NCI-H146 (cell line): Measurements from ENCODE around the gene PHTF2.
"Not testable (repeated sequence)": the region's sequence is repeated elsewhere in the genome, so short reads cannot be mapped to it uniquely, and the experiment has no call there.

ENCODE experiments used
- DNase-seq: peaks from one replicate; lab custom pipeline; 2025; lab: John Stamatoyannopoulos, UW

PHTF2 gene

DNA sequence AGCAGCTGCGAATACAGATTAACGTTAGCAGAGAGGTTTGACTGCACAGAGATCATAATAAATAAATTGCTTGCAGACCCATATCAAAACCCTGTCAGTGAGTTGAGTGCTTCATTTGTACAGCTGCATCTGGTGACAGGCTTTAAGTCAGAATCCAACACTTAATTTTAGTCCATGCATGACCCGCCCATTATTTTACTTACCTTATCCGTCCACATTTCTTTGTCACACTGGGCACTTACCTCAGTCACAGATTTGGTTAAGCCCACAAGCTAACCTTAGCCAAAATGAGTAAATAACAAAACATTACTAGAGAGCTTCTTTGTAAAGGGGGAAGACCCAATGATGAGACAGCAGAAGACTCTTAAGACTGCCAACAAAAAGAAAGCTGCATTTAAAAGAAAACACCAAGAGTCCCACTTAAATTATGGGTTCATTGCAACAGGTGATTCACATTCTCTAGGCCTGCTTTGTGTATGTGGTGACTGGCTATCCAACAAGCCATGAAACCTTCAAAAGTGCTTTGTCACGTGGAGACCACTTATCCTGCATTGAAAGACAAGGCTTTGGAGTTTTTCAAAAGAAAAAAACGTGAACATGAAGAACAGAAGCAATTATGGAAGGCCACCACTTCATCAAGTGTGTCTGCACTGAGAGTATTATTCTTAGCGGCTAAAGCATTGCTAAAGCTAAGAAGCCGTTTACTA is 32.2 kb downstream of the PHTF2 start:
- peak; percentile 28 for DNase-seq

DNA sequence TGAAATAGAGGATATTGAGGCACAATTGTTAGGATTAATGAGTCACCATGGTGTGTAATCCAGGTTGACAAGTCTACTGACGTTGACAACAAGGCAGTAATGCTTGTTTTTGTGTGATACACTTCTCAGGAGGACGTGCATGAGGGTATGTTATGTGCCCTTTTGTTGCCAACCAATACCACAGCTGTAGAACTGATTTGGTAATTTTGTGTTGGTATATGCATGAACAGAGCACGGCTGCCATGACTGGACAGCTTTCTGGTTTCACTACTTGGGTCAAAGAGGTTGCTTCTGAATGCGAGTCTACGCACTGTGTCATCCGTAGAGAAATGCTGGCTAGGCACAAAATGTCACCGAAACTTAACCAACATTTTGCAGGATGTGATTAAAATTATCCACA is 32.9 kb downstream of the PHTF2 start:
- no peak for DNase-seq

DNA sequence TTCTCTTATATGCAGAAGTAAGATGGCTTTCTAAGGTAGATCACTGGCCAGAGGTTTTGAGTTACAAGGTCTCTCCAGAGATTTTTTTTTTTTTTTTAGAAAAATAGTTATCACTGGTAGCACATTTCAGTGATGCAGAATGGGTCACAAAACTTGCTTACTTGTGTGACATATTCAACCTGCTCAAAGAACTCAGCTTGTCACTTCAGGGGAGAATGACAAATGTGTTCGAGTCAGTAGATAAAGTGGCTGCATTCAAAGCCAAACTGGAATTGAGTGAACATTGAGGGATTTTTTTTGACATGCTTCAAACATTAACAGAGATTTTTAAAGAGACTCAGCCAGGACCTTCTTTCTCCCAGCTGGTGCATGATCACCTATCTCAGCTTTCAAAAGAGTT is 33.4 kb downstream of the PHTF2 start:
- DNase-seq, result no peak

DNA sequence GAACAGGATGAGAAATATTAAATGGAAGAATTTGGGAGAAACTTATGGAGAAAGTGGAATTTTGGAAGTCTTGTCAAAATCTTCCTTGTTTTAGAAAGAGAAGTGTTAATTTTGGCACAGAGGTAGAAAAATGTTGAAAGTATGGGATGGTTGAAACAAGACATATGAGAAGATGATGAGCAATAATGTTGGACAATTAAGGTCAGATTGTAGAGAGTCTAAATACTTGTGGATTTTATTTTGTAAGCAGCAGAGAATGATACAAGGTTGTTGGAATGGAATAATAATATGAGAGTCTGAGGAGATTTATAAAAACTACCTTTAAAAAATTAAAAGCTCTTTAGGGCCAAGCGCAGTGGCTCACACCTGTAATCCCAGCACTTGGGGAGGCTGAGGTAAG is 34.6 kb downstream of the PHTF2 start:
- no peak for DNase-seq

- not testable (repeated sequence) for DNase-seq
These were observed 37.9 kb downstream of the PHTF2 start for GRCh38 chr7:77836425-77836824.

DNA sequence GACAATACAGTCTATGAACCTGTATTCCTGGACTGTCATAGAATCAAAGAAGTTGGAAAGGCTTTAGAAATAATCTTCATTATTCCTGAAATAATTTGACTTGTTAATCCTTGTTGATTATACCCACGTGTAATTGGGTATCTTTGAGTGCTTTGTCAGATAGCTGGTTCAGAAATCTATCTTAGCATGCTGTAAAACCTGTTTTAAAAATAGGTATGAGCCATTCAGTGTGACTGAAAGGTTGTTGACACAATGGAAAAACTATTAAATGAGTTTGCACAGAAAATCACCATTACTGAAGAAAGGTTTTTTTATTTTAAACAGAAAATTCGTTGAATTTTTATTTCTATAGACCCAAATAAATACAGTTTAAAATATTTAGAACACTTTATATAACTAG is 38.7 kb downstream of the PHTF2 start:
- peak; percentile 61 for DNase-seq

GRCh38 chr7:77837966-77838365 is 39.4 kb downstream of the PHTF2 start:
- DNase-seq, result peak; percentile 6

DNA sequence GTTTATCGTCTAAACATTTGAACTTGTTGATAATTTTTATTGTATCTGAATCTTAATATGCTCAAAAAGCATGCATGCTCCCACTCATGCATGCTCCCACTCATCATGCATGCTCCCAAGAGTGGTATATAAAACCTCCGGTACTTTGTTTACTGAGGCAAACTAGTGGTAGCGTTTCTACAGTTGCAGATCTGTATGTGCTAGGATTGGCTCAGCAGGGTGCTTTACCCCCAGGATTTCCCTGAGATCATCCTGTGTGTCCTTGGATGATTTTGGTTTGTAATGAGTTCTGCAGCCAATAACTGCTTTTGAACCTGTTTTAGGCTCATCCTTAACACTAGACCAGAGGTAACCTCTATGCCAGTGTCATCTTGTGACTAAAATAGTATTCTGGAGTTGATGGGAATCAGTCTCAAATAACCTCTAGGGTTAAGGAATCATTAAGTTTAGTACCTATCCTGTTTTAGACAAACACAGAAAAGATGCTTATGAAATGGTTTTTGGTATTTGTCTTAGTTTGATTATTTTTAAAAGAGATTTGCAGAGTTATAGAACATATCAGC is 40.4 kb downstream of the PHTF2 start:
- DNase-seq, result peak; percentile 55

DNA sequence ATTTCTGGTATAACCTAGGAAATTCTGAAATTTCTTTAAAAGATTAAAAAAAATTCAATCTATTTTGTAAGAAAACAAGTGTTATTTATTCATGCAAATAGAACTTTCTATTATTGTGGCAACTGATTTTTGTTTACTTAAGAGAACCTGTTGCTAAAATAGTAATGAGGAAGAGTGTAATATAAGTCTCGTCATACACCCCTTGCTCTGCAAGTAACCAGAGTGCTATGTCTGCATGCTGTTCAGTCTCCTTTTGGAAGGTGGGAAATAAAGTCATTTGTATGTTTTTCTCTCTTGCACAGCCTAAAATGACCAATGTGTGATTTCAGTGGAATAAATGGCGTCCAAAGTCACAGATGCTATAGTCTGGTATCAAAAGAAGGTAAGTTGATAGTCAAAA is 41.3 kb downstream of the PHTF2 start:
- no peak for DNase-seq

- DNase-seq, result no peak
These were observed 44.6 kb downstream of the PHTF2 start for GRCh38 chr7:77843194-77843593.

- DNase-seq, result no peak
These were observed 47.9 kb downstream of the PHTF2 start for GRCh38 chr7:77846317-77847092.

DNA sequence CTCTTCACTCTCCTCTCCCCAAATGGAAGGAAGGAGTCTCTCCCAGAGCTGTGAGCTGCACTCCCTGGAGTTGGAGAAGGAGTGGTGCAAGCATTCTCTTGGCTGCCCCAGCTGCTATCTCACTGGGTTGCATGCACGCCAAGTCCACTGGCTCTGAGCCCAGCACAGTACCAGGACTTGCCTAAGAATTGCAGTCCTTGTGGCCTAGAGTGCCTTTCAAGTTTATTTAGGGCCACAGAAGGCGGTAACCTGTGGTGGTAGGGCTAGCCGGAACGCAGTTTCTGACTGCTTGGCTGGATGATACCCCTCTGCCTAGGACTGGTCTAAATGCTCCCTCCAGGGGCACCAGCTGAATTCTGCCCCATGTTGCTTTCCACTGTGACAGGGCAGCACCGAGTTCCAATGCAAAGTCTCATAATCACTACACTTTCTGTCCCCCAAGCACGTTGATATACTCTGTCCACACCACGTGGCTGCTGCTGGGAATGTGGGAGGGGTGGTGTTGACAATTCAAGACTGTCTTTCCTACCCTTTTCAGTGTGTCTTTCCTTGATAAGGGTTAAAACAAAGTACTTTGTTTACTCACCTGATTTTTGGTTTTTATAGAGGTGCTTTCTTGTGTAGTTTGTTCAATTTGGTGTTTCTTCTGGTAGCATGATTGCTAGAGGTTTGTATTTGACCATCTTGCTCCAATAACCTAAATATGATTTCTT is 57.0 kb downstream of the PHTF2 start:
- no peak for DNase-seq

- no peak for DNase-seq
These were observed 59.7 kb downstream of the PHTF2 start for GRCh38 chr7:77858278-77858677.

DNA sequence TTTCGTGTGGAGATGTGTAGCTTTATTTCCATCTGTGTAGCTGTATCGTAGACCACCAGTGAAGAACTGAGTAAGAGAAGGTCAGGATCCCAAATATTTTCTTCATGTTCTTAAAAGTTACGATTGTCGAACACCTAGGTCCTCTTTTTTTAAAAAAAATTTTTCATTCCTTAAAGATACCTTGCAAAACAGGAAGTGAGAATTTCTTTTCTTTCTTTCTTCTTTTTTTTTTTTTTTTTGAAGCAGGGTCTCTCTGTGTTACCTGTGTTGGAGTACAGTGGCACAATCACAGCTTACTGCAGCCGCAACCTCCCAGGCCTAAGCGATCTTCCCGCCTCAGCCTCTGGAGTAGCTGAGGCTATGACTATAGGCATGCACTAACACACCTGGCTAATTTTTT is 60.8 kb downstream of the PHTF2 start:
- no peak for DNase-seq

GRCh38 chr7:77862691-77863090 is 64.1 kb downstream of the PHTF2 start:
- DNase-seq, result peak; percentile 60

DNA sequence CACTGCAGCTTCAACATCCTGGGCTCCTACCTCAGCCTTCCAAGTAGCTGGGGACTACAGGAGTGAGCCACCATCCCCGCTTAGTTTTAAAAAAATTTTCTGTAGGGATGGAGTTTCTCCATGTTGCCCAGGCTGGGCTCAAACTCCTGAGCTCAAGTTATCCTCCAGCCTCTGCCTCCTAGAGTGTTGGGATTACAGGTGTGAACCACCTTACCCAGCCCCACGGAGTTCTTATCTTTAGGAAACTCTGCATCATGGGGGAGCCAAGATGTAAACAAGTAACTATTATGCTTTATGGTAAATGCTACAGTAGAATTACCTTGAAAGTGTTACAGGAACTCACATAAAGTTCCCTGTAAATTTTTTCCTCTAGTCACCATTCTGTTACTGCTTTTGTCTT is 65.3 kb downstream of the PHTF2 start:
- DNase-seq, result no peak

DNA sequence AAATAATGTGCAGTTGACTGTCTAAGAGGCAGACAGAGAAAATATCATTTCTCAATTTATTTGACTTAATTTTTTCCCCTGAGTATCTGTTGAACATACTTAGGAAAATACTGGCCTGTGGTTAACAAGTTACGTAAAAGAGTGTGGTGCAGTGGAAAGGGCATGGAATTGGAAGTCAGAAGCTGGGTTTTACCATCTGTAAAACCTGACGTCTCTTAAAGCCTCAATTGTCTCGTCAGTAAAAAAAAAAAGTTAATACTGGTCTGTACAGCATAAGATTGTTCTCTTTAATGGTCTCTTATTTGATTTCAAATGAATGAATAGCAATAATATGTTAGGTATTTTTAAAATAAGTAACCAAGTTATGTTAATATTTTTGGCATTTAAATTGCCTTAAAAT is 67.8 kb downstream of the PHTF2 start:
- no peak for DNase-seq

- DNase-seq, result no peak
These were observed 68.4 kb downstream of the PHTF2 start for GRCh38 chr7:77866786-77867536.

DNA sequence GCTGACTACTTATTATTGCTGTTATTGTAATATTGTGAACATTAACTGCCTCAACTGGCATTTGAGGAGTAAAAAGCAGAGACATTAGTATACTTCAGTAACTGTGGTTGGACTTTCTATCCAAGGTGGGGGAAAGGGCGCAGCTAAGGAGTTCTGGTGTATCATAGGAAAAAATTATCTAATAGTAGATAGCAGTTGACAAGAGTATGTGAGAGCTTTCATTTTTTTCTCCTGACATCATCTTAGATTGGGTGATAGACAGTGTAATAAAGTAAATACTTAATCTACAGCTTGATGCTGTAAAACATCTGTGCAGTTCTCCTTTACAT is 68.9 kb downstream of the PHTF2 start:
- DNase-seq, result no peak

- DNase-seq, result not testable (repeated sequence)
These were observed 73.7 kb downstream of the PHTF2 start for GRCh38 chr7:77872256-77872655.

GRCh38 chr7:77873416-77874327 is 75.1 kb downstream of the PHTF2 start:
- not testable (repeated sequence) for DNase-seq
